K562 (cell line): Measurements from ENCODE around the gene TYR. TPM values are rescaled to one million over a fixed set of nuclear protein-coding genes. Genes with fewer than 3 reads are reported as not detected.
"Not testable (repeated sequence)": the region's sequence is repeated elsewhere in the genome, so short reads cannot be mapped to it uniquely, and the experiment has no call there.

Experiments used
- ATAC-seq: fragments of 200-7000 bp; cut with Tn5 transposase; 3 replicates; pipeline ENCODE4 v1.9.1; 2020; ENCODE audit warnings: moderate library complexity
- BruUV-seq: library from RNA; stranded (reverse); fragments of 400-500 nt; replicated peaks from 2 replicates; lab custom pipeline; 2021; lab: Mats Ljungman, UMichigan
- CTCF ChIA-PET: fragments of 300-600 bp; formaldehyde crosslinking; extraction: SDS; loops from one replicate; lab custom pipeline; 2021; ENCODE audit warnings: low intra/inter-chr PET ratio; lab: Yijun Ruan, JAX
- POLR2A ChIA-PET: fragments of 300-600, 350-650 bp; sonication (Branson Sonifier 250); formaldehyde crosslinking; extraction: SDS; loops from one replicate; lab custom pipeline; 2021; ENCODE audit warnings: antibody characterized with exemption, inconsistent platforms; lab: Yijun Ruan, JAX
- DNase-seq, 4 experiments: peaks; one replicate each; pipeline versions ENCODE4 v3.0.0 to v3.0.0-alpha.2; 2011 to 2018; ENCODE audit warnings: low spot score in 3 of 4, mixed read lengths in 3 of 4; ENCODE audit errors: extremely low read depth in 1 of 4
- FAIRE-seq: peaks from 2 replicates; lab custom pipeline; 2011; peaks lifted over from hg19 to GRCh38; lab: Jason Lieb, UNC
- H2AFZ ChIP-seq: 2 replicates; pipeline ENCODE4 v1.6.0; 2011; ENCODE audit warnings: low read depth, low read length, control low read depth, inconsistent platforms
- H3K27ac ChIP-seq: fragments of 200-600 bp; 3 replicates; pipeline ENCODE4 v1.8.0; 2011; ENCODE audit warnings: low read depth, mild to moderate bottlenecking, control low read depth, inconsistent platforms, low read length, moderate library complexity, mixed read lengths; ENCODE audit errors: extremely low read depth
- H3K27me3 ChIP-seq, 2 experiments: fragments of 300-600 bp in 1 of 2; 2 replicates in 1 of 2; 3 replicates in 1 of 2; pipeline versions ENCODE4 v1.6.0 to v1.8.0; 2011; ENCODE audit warnings: inconsistent platforms in 2 of 2, low read length in 2 of 2, mild to moderate bottlenecking in 1 of 2, mixed read lengths in 1 of 2, moderate library complexity in 1 of 2; ENCODE audit not compliant: control insufficient read depth in 2 of 2, insufficient read depth in 2 of 2
- H3K36me3 ChIP-seq: fragments of 300-600 bp; 3 replicates; pipeline ENCODE4 v1.8.0; 2011; ENCODE audit warnings: mild to moderate bottlenecking, low read length, inconsistent platforms; ENCODE audit not compliant: control insufficient read depth, insufficient read depth
- H3K4me1 ChIP-seq, 2 experiments: fragments of 200-600 bp in 1 of 2; replicated peaks in 1 of 2; 2 replicates in 1 of 2; 3 replicates in 1 of 2; pipeline versions ENCODE4 v1.5.1 to v1.8.0; 2011; ENCODE audit warnings: inconsistent platforms in 2 of 2, low read length in 2 of 2, mild to moderate bottlenecking in 1 of 2, mixed read lengths in 1 of 2, moderate library complexity in 1 of 2; ENCODE audit not compliant: control insufficient read depth in 2 of 2, insufficient read depth in 2 of 2
- H3K4me2 ChIP-seq: 2 replicates; pipeline ENCODE4 v1.6.1; 2011; ENCODE audit warnings: low read length, control low read depth, inconsistent platforms, mixed read lengths; ENCODE audit not compliant: insufficient read depth
- H3K4me3 ChIP-seq: fragments of 200-600 bp; sonication (generic), shearing (Covaris generic); 2 replicates; pipeline ENCODE4 v1.5.1; 2016; ENCODE audit warnings: control low read depth, inconsistent platforms
- H3K79me2 ChIP-seq: fragments of 200-600 bp; 3 replicates; pipeline ENCODE4 v1.8.0; 2011; ENCODE audit warnings: low read length, inconsistent platforms; ENCODE audit not compliant: control insufficient read depth, insufficient read depth
- H3K9ac ChIP-seq, 2 experiments: 2 replicates each; pipeline versions ENCODE4 v1.6.0 to v1.6.1; 2011; ENCODE audit warnings: low read depth in 2 of 2, low read length in 2 of 2, control low read depth in 1 of 2, inconsistent platforms in 1 of 2, mild to moderate bottlenecking in 1 of 2, mixed read lengths in 1 of 2; ENCODE audit not compliant: insufficient read depth in 1 of 2
- H3K9me1 ChIP-seq: one replicate; pipeline ENCODE4 v1.6.0; 2011; ENCODE audit warnings: inconsistent platforms, mild to moderate bottlenecking, low read length, moderate library complexity; ENCODE audit not compliant: control insufficient read depth, insufficient read depth
- H3K9me3 ChIP-seq: replicated peaks from 2 replicates; pipeline ENCODE4 v1.5.1; 2011; ENCODE audit warnings: low read depth, low read length, inconsistent platforms; ENCODE audit not compliant: control insufficient read depth, insufficient read depth
- H4K20me1 ChIP-seq: replicated peaks from 2 replicates; pipeline ENCODE4 v1.6.1; 2011; ENCODE audit warnings: low read length, inconsistent platforms, mixed read lengths; ENCODE audit not compliant: control insufficient read depth, insufficient read depth
- WGBS: fragments of 100-300 bp; shearing (Covaris generic); methylation state at CpG from one replicate; pipeline ENCODE4 v1.1.6; 2016; ENCODE audit warnings: low coverage, mixed read lengths; ENCODE audit not compliant: insufficient coverage; ENCODE audit errors: missing lambda C conversion rate; 5-methylcytosine and 5-hydroxymethylcytosine counted together
- in situ Hi-C: fragments of 300-500 bp; cut with MboI; formaldehyde crosslinking; loops from 4 replicates; pipeline ENCODE4 v1.15.0; 2018; ENCODE audit warnings: inconsistent platforms, mixed read lengths
- intact Hi-C: fragments of 100-400 bp; cut with micrococcal nuclease; formaldehyde crosslinking; loops from 2 replicates; pipeline ENCODE4 v1.14.2; 2022
- polyA plus RNA-seq, 8 experiments: library from polyadenylated mRNA; depleted of rRNA in 4 of 8; stranded (reverse) in 5 of 8; unstranded in 3 of 8; fragments of >200 nt; fragmentation: Nextera tagmentation in 2 of 8; fragmentation: Illumina TruSeq in 1 of 8; extraction: Ambion mirVana in 2 of 8; extraction: Trizol in 1 of 8; gene quantifications; 2 replicates each; pipeline versions ENCODE4 v1.2.1 to v1.2.3, GENCODE V29; 2011 to 2014; ENCODE audit warnings: inconsistent platforms in 1 of 8, missing spikeins in 1 of 8
- total RNA-seq, 7 experiments: library from RNA; depleted of rRNA in 6 of 7; stranded (reverse); fragments of >200 nt in 6 of 7; fragmentation: Illumina TruSeq in 2 of 7; extraction: Trizol in 2 of 7; gene quantifications; 2 replicates each; pipeline versions ENCODE4 v1.2.1 to v1.2.3, GENCODE V29; 2011 to 2021; ENCODE audit warnings: low replicate concordance in 1 of 7

The TYR gene
- total and polyA plus RNA-seq, 9 of the 15 experiments (the other 6 are each of a cell fraction or from before 2014, with no cell fraction given), result not detected

DNA sequence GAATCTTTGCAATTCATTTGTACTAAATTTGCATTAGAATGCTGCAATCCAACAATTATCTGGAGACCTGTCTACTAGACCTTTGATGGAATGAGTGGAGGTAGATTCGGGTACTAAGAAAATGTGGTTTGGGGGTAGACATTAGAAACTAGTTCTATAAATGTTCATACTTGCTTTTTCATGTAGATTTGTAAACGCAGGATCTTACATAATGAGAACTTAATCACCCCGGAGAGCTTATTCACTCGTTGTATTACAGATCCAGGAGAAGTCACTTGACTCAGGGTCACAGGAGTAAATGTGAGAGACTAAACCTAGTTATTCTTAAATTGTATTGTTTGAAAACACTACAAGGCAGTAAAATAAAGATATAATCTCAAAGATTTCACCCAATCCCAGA lies 154.3 kb downstream of the TYR start:
- H3K4me3 ChIP-seq, FAIRE-seq, H3K79me2 ChIP-seq, H3K36me3 ChIP-seq, DNase-seq, H2AFZ ChIP-seq, H3K9ac ChIP-seq, intact Hi-C loops, POLR2A ChIA-PET, H3K27me3 ChIP-seq, H3K9me1 ChIP-seq, H3K4me2 ChIP-seq, H3K9me3 ChIP-seq, H3K4me1 ChIP-seq, in situ Hi-C loops, BruUV-seq, H3K27ac ChIP-seq, ATAC-seq, H4K20me1 ChIP-seq, CTCF ChIA-PET: not testable (repeated sequence)
- WGBS, result 0% methylated on average over 4 of the region's 4 CpGs

DNA sequence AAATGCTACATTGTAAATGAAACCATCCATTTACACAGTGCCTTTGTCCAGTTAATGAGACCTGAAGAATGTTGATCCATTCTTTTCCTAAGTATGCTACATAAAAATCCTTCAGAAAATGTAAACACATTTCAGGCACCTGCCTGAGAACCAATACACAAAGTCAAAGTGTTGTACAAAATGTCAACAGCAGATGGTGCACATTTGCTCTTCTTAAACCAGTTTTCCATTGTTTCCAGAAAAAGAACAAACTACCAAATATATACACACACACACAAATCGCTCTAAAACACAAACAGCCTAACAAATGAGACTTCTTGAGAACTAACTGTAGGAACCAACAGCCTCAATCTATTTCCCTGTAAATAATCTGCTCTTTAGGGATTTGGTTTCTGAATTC lies 156.0 kb downstream of the TYR start:
- in situ Hi-C loops, CTCF ChIA-PET, intact Hi-C loops: not testable (repeated sequence)

DNA sequence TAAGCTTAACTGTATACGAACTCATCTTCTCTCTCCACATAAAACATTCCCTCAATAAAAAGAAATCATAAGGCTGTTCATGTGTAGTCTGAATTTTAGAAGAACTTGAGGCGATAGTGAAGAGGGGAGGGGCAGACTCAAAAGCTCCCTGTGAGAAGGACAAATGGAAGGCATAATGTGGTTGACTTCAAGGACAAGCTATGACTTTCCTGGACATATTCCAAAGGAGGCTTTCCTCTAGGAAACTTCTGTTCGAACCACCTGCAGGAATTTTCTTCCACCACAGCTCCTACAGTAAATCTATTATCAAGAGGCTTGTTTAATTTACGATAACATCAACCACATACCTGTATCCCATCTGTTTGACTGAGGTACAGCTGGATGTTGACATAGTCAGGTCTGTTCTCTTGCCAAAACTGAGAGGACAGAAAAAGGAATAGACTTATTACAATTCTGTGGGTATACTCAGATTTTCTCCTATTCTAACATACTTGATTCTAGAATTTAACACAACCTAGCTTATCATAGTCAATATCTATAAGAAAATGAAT lies 159.5 kb downstream of the TYR start:
- H3K36me3 ChIP-seq, H3K9me1 ChIP-seq, H3K4me3 ChIP-seq, BruUV-seq, ATAC-seq, H4K20me1 ChIP-seq, H3K27ac ChIP-seq, intact Hi-C loops, H3K9me3 ChIP-seq, POLR2A ChIA-PET, H3K27me3 ChIP-seq, CTCF ChIA-PET, H2AFZ ChIP-seq, in situ Hi-C loops, H3K9ac ChIP-seq, DNase-seq, H3K4me2 ChIP-seq, H3K4me1 ChIP-seq, H3K79me2 ChIP-seq: not testable (repeated sequence)
- FAIRE-seq, result peak; percentile 23
- WGBS, result 0% methylated on average over 4 of the region's 4 CpGs

More for the DNA sequence above, 156.0 kb downstream of the TYR start:
- H3K79me2 ChIP-seq, H3K4me2 ChIP-seq, H3K27ac ChIP-seq, H3K36me3 ChIP-seq, H2AFZ ChIP-seq, H3K9me3 ChIP-seq, H3K9me1 ChIP-seq, DNase-seq, BruUV-seq, H3K9ac ChIP-seq, H3K27me3 ChIP-seq, H3K4me3 ChIP-seq, H3K4me1 ChIP-seq, FAIRE-seq, ATAC-seq, POLR2A ChIA-PET, H4K20me1 ChIP-seq: not testable (repeated sequence)
- 8% methylated on average over 1 of the region's 1 CpG for WGBS

DNA sequence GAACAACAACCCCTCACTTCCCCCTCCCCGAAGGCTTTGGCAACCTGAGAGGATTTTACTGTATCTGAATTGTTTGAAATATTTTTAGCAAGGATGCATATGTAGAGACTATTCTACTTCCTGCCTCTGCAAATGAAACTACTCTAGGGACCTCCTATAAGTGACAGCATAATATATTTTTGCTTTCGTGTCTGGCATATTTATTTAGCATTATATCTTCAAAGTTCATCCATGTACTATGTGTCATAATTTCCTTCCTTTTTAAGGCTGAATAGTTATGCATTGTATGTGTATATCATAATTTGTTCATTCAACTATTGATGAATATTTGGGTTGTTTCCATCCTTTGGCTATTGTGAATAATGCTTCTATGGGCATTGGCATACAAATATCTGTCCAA lies 160.4 kb downstream of the TYR start:
- H3K36me3 ChIP-seq, H3K4me3 ChIP-seq, H3K4me2 ChIP-seq, DNase-seq, H3K9me3 ChIP-seq, H3K4me1 ChIP-seq, BruUV-seq, ATAC-seq, H3K9ac ChIP-seq, CTCF ChIA-PET, FAIRE-seq, POLR2A ChIA-PET, H2AFZ ChIP-seq, H3K79me2 ChIP-seq, H3K9me1 ChIP-seq, H3K27ac ChIP-seq, H3K27me3 ChIP-seq, H4K20me1 ChIP-seq, in situ Hi-C loops, intact Hi-C loops: not testable (repeated sequence)
- WGBS, result 0% methylated on average over 2 of the region's 2 CpGs
